Measurements from ENCODE around the gene DGKH. TPM values are rescaled to one million over a fixed set of nuclear protein-coding genes. Genes with fewer than 3 reads are reported as not detected.

DGKH gene
- total and polyA plus RNA-seq, 11 donors, result 1.8 to 13.1 (median 7.4) TPM

GRCh38 chr13:42022796-42023493 lies 25.5 kb upstream of the DGKH start:
- Histone ChIP-seq H3K9me3 (no peaks in the 10 kb centered on the region), H3K4me1 (no peaks in the 10 kb centered on the region), H3K27me3 (no peaks in the 10 kb centered on the region), H3K4me3 (no peak overlapping the region), H3K27ac (no peak overlapping the region), H3K36me3 (no peaks in the 10 kb centered on the region)
- TF ChIP-seq CTCF (IDR thresholded peaks at IDR 0.05) (no peak), POLR2A (IDR thresholded peaks at IDR 0.05) (no peak)
- ATAC-seq, result no peak
- no peak for DNase-seq
- intact Hi-C loops (cut with DNase I), result no loop called here
- WGBS, 4 donors, result 65 to 81% (median 70%) methylated on average over 2 of the region's 2 CpGs

- intact Hi-C loops (cut with DNase I), result no loop called here
- H3K36me3 ChIP-seq, result no peaks in the 10 kb centered on the region
- H3K4me3 ChIP-seq, result no peak overlapping the region
- no peaks in the 10 kb centered on the region for H3K9me3 ChIP-seq
- H3K27ac ChIP-seq, result no peak overlapping the region
- TF ChIP-seq POLR2A (IDR thresholded peaks at IDR 0.05), result no peak
- no peak for TF ChIP-seq CTCF (IDR thresholded peaks at IDR 0.05)
- no peaks in the 10 kb centered on the region for H3K4me1 ChIP-seq
- ATAC-seq, result no peak
- no peak for DNase-seq
- no peaks in the 10 kb centered on the region for H3K27me3 ChIP-seq
These were observed 21.2 kb upstream of the DGKH start for GRCh38 chr13:42027286-42027685.

GRCh38 chr13:42028113-42028799 lies 20.2 kb upstream of the DGKH start:
- Histone ChIP-seq H3K9me3 (no peaks in the 10 kb centered on the region), H3K4me1 (no peaks in the 10 kb centered on the region), H3K27ac (no peak overlapping the region), H3K4me3 (no peak overlapping the region), H3K36me3 (no peaks in the 10 kb centered on the region), H3K27me3 (no peaks in the 10 kb centered on the region)
- ATAC-seq, result no peak
- intact Hi-C loops (cut with DNase I), result no loop called here
- TF ChIP-seq CTCF (IDR thresholded peaks at IDR 0.05), result no peak
- TF ChIP-seq POLR2A (IDR thresholded peaks at IDR 0.05), result no peak
- 63 to 77% (median 67%) methylated on average over 3 of the region's 3 CpGs for WGBS, 4 donors
- DNase-seq, result no peak

GRCh38 chr13:42035905-42036521 lies 12.4 kb upstream of the DGKH start:
- Histone ChIP-seq H3K4me1 (peaks cover 0 to 8% (median 0%) of the 10 kb centered on the region in 12 donors), H3K9me3 (peaks cover 0 to 7% (median 0%) of the 10 kb centered on the region in 12 donors), H3K4me3 (no peak overlapping the region), H3K36me3 (no peaks in the 10 kb centered on the region), H3K27ac (no peak overlapping the region), H3K27me3 (no peaks in the 10 kb centered on the region)
- no peak for ATAC-seq
- TF ChIP-seq POLR2A (IDR thresholded peaks at IDR 0.05) (no peak), CTCF (IDR thresholded peaks at IDR 0.05) (no peak)
- intact Hi-C loops (cut with DNase I), result loop anchor here in 1 of 10 donors (5.0 kb wide), 1 partner anchor 64 kb away; no protein-coding TSS in a partner anchor
- DNase-seq, result no peak
